H1 (cell line): ENCODE data around the gene LYPD3. TPM values are rescaled to one million over a fixed set of nuclear protein-coding genes. Genes with fewer than 3 reads are reported as not detected.

Experiments used
- CTCF ChIA-PET: fragments of 300-600 bp; sonication (Branson Sonifier 250); formaldehyde crosslinking; loops from one replicate; lab custom pipeline; 2021; ENCODE audit not compliant: partially characterized antibody; lab: Charles Lee
- POLR2A ChIA-PET: fragments of 300-600 bp; sonication (Branson Sonifier 250); formaldehyde crosslinking; loops from one replicate; lab custom pipeline; 2021; ENCODE audit warnings: inconsistent platforms; ENCODE audit not compliant: partially characterized antibody; lab: Charles Lee
- DNase-seq, 2 experiments: peaks; one replicate each; pipeline versions ENCODE4 v3.0.0 to v3.0.0-alpha.2; 2010 to 2022; ENCODE audit warnings: low spot score in 2 of 2, low read depth in 1 of 2, mixed read lengths in 1 of 2
- FAIRE-seq: peaks from 2 replicates; lab custom pipeline; 2011; peaks lifted over from hg19 to GRCh38; lab: Jason Lieb, UNC
- H2AFZ ChIP-seq: 2 replicates; pipeline ENCODE4 v1.8.1; 2012; ENCODE audit warnings: low read length, inconsistent platforms
- H2AK5ac ChIP-seq: 2 replicates; pipeline ENCODE4 v1.6.1; 2013; ENCODE audit warnings: low read depth, low read length
- H2BK120ac ChIP-seq: replicated peaks from 2 replicates; pipeline ENCODE3; 2013; ENCODE audit warnings: low read depth, low read length, inconsistent platforms
- H2BK12ac ChIP-seq: 2 replicates; pipeline ENCODE4 v1.6.1; 2013; ENCODE audit warnings: low read depth, low read length
- H2BK15ac ChIP-seq: 2 replicates; pipeline ENCODE4 v1.6.1; 2013; ENCODE audit warnings: low read length
- H2BK20ac ChIP-seq: 2 replicates; pipeline ENCODE4 v1.6.1; 2013; ENCODE audit warnings: low read length
- H2BK5ac ChIP-seq: 2 replicates; pipeline ENCODE4 v1.6.1; 2013; ENCODE audit warnings: low read depth, low read length
- H3K14ac ChIP-seq: 2 replicates; pipeline ENCODE4 v1.6.1; 2013; ENCODE audit warnings: inconsistent platforms; ENCODE audit not compliant: insufficient read length
- H3K18ac ChIP-seq: 2 replicates; pipeline ENCODE4 v1.6.1; 2013; ENCODE audit warnings: low read length; ENCODE audit errors: extremely low read depth
- H3K23ac ChIP-seq: 2 replicates; pipeline ENCODE4 v1.6.1; 2013; ENCODE audit warnings: inconsistent platforms; ENCODE audit not compliant: insufficient read length
- H3K23me2 ChIP-seq: 2 replicates; pipeline ENCODE4 v1.6.1; 2013; ENCODE audit warnings: low read depth, low read length
- H3K27ac ChIP-seq: 2 replicates; pipeline ENCODE4 v1.6.1; 2011; ENCODE audit warnings: low read depth, low read length, inconsistent platforms
- H3K27me3 ChIP-seq, 4 experiments: replicated peaks in 1 of 4; 1 replicate in 1 of 4; 2 replicates in 3 of 4; pipeline versions ENCODE4 v1.6.1 to v1.8.1; 2011 to 2013; ENCODE audit warnings: low read length in 3 of 4, mild to moderate bottlenecking in 3 of 4, inconsistent platforms in 2 of 4, mixed read lengths in 2 of 4, moderate library complexity in 1 of 4; ENCODE audit not compliant: control insufficient read depth in 3 of 4, insufficient read depth in 3 of 4; ENCODE audit errors: extremely low read depth in 1 of 4
- H3K36me3 ChIP-seq, 4 experiments: 2 replicates each; pipeline versions ENCODE4 v1.6.1 to v1.8.1; 2011 to 2013; ENCODE audit warnings: mild to moderate bottlenecking in 4 of 4, low read length in 3 of 4, moderate library complexity in 2 of 4, control low read depth in 1 of 4, inconsistent platforms in 1 of 4; ENCODE audit not compliant: insufficient read depth in 4 of 4, control insufficient read depth in 2 of 4
- H3K4ac ChIP-seq: replicated peaks from 2 replicates; pipeline ENCODE3; 2013; ENCODE audit warnings: low read length, low read depth, mixed read lengths, inconsistent platforms; ENCODE audit not compliant: insufficient read length
- H3K4me1 ChIP-seq, 4 experiments: replicated peaks in 1 of 4; 1 replicate in 1 of 4; 2 replicates in 3 of 4; pipeline versions ENCODE4 v1.6.1 to v1.8.1; 2011 to 2013; ENCODE audit warnings: low read length in 3 of 4, inconsistent platforms in 2 of 4, mixed read lengths in 1 of 4; ENCODE audit not compliant: insufficient read depth in 4 of 4, control insufficient read depth in 3 of 4
- H3K4me2 ChIP-seq, 2 experiments: 2 replicates each; pipeline versions ENCODE4 v1.6.1 to v1.8.1; 2011 to 2013; ENCODE audit warnings: low read depth in 2 of 2, low read length in 2 of 2, control low read depth in 1 of 2, inconsistent platforms in 1 of 2, mild to moderate bottlenecking in 1 of 2; ENCODE audit not compliant: insufficient read depth in 1 of 2
- H3K4me3 ChIP-seq, 4 experiments: fragments of 200-600, 300-600 bp in 1 of 4; sonication (generic), shearing (Covaris generic), sonication (Bioruptor Twin) in 1 of 4; 2 replicates each; pipeline versions ENCODE4 v1.5.1 to v1.8.1; 2011 to 2016; ENCODE audit warnings: low read length in 4 of 4, low read depth in 3 of 4, control low read depth in 2 of 4, inconsistent platforms in 2 of 4, mild to moderate bottlenecking in 2 of 4, mixed read lengths in 1 of 4, moderate library complexity in 1 of 4; ENCODE audit not compliant: insufficient read depth in 2 of 4; ENCODE audit errors: extremely low read depth in 1 of 4
- H3K56ac ChIP-seq: replicated peaks from 2 replicates; pipeline ENCODE3; 2013; ENCODE audit warnings: low read depth, mild to moderate bottlenecking, mixed read lengths, low read length, inconsistent platforms; ENCODE audit not compliant: insufficient read length
- H3K79me1 ChIP-seq: 2 replicates; pipeline ENCODE4 v1.6.1; 2013; ENCODE audit warnings: low read depth, low read length, control low read depth
- H3K79me2 ChIP-seq, 2 experiments: 2 replicates each; pipeline versions ENCODE4 v1.6.1 to v1.8.1; 2012 to 2013; ENCODE audit warnings: low read length in 2 of 2, mild to moderate bottlenecking in 2 of 2, inconsistent platforms in 1 of 2; ENCODE audit not compliant: insufficient read depth in 2 of 2, control insufficient read depth in 1 of 2
- H3K9ac ChIP-seq, 4 experiments: replicated peaks in 1 of 4; 1 replicate in 1 of 4; 2 replicates in 3 of 4; pipeline versions ENCODE4 v1.6.1 to v1.8.1; 2011 to 2013; ENCODE audit warnings: low read depth in 3 of 4, low read length in 3 of 4, control low read depth in 2 of 4, mild to moderate bottlenecking in 2 of 4, moderate library complexity in 2 of 4, inconsistent platforms in 1 of 4; ENCODE audit errors: extremely low read depth in 1 of 4
- H3K9me3 ChIP-seq, 2 experiments: 2 replicates each; pipeline versions ENCODE4 v1.6.1 to v1.8.1; 2012 to 2013; ENCODE audit warnings: mild to moderate bottlenecking in 2 of 2, moderate library complexity in 2 of 2, control low read depth in 1 of 2, inconsistent platforms in 1 of 2, low read depth in 1 of 2, low read length in 1 of 2, mixed read lengths in 1 of 2; ENCODE audit not compliant: insufficient read depth in 2 of 2
- H4K20me1 ChIP-seq, 2 experiments: replicated peaks in 1 of 2; 2 replicates each; pipeline versions ENCODE3 to v1.8.1; 2011 to 2013; ENCODE audit warnings: inconsistent platforms in 2 of 2, low read length in 2 of 2, mild to moderate bottlenecking in 1 of 2; ENCODE audit not compliant: insufficient read depth in 2 of 2, control insufficient read depth in 1 of 2
- H4K5ac ChIP-seq: 2 replicates; pipeline ENCODE4 v1.6.1; 2013; ENCODE audit warnings: low read length, low read depth, mixed read lengths, inconsistent platforms; ENCODE audit not compliant: insufficient read length
- H4K8ac ChIP-seq: 2 replicates; pipeline ENCODE4 v1.8.0; 2013; ENCODE audit warnings: mild to moderate bottlenecking, moderate library complexity, low read length, inconsistent platforms; ENCODE audit not compliant: insufficient read depth; ENCODE audit errors: extremely low read depth
- H4K91ac ChIP-seq: replicated peaks from 2 replicates; pipeline ENCODE3; 2013; ENCODE audit warnings: low read length, mixed read lengths, inconsistent platforms; ENCODE audit not compliant: insufficient read length
- CBX8 ChIP-seq: fragments of 300-800, 300-1000 bp; sonication (generic); IDR thresholded peaks from 2 replicates; pipeline ENCODE4 v1.7.1; 2016; ENCODE audit warnings: low read depth, low read length, borderline replicate concordance
- CEBPB ChIP-seq: IDR thresholded peaks from 2 replicates; pipeline ENCODE4 v1.6.1; 2012; ENCODE audit warnings: low read depth, low read length
- RBBP5 ChIP-seq: IDR thresholded peaks from 2 replicates; pipeline ENCODE4 v1.7.1; 2012; ENCODE audit warnings: low read depth, mild to moderate bottlenecking, inconsistent platforms, low read length, moderate library complexity, borderline replicate concordance
- SIRT6 ChIP-seq: IDR thresholded peaks from one replicate; pipeline ENCODE4 v1.7.1; 2012; ENCODE audit warnings: low read length, inconsistent platforms
- SIX5 ChIP-seq: IDR thresholded peaks from 2 replicates; pipeline ENCODE4 v1.6.1; 2011; ENCODE audit warnings: mild to moderate bottlenecking, low read depth, low read length
- SP4 ChIP-seq: IDR thresholded peaks from 2 replicates; pipeline ENCODE4 v1.6.1; 2012; ENCODE audit warnings: low read length, inconsistent platforms
- SRF ChIP-seq: IDR thresholded peaks from 2 replicates; pipeline ENCODE4 v1.6.1; 2011; ENCODE audit warnings: mild to moderate bottlenecking, low read depth, low read length, moderate library complexity
- TAF7 ChIP-seq: optimal IDR thresholded peaks from 2 replicates; pipeline ENCODE3; 2011; ENCODE audit warnings: low read depth, mild to moderate bottlenecking, inconsistent platforms, low read length, moderate library complexity, borderline replicate concordance
- TBP ChIP-seq: IDR thresholded peaks from 2 replicates; pipeline ENCODE4 v1.6.1; 2011; ENCODE audit warnings: low read depth, low read length, improper control_type of control experiment
- WGBS, 2 experiments: shearing (Covaris generic) in 1 of 2; methylation state at CpG; one replicate each; pipeline versions ENCODE4 v1.1.6 to v1.1.7; 2013 to 2015; ENCODE audit warnings: low lambda C conversion rate in 2 of 2, mixed read lengths in 2 of 2, inconsistent platforms in 1 of 2, low coverage in 1 of 2, missing lambda C conversion rate in 1 of 2; ENCODE audit not compliant: insufficient replicate concordance in 2 of 2, insufficient coverage in 1 of 2, insufficient read length in 1 of 2; ENCODE audit errors: extremely low coverage in 1 of 2, missing lambda C conversion rate in 1 of 2; 5-methylcytosine and 5-hydroxymethylcytosine counted together
- polyA plus RNA-seq, 7 experiments: library from polyadenylated mRNA; depleted of rRNA in 3 of 7; stranded (reverse) in 5 of 7; unstranded in 2 of 7; fragments of >200 nt in 5 of 7; fragments of 200-250 nt in 2 of 7; gene quantifications; 1 replicate in 5 of 7; 2 replicates in 1 of 7; 4 replicates in 1 of 7; pipeline versions ENCODE4 v1.2.1 to v1.2.3, GENCODE V29; 2011 to 2013; ENCODE audit warnings: missing spikeins in 2 of 7, mixed read lengths in 2 of 7
- total RNA-seq: library from RNA; stranded (reverse); fragmentation: NEBNext Ultra II Directional; extraction: Animal tissue kit (Norgen Biotek cat#: 25700); gene quantifications from 2 replicates; pipeline ENCODE4 v1.2.1, GENCODE V29; 2021

Gene LYPD3
- total and polyA plus RNA-seq, 2 of the 8 experiments (the other 6 are each of a cell fraction or from before 2014, with no cell fraction given) = 4.1 to 16.4 TPM

DNA sequence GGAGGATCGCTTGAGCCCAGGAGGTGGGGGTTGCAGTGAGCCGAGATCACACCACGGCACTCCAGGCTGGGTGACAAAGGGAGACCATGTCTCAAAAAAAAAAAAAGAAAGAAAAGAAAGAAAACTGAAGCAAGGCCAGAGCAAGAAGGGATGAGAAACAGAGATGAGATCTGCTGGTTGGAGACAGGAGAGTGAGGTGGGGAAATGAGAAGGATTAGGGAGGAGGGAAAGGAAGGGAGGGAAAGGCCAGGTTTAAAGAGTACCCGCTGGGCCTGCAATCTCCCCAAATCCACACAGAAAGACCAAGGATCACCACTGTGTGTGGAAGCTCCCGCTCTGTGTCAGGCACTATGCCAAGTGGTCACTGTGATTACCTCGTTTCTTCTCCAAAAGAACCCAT is 16.3 kb upstream of the LYPD3 start:
- Histone ChIP-seq H3K4me3 (no peak overlapping the region), H4K5ac (no peak overlapping the region), H3K4me1 (no peaks in the 10 kb centered on the region), H2AK5ac (no peak overlapping the region), H3K18ac (no peak overlapping the region), H2AFZ (no peak overlapping the region), H3K79me2 (no peaks in the 10 kb centered on the region), H4K91ac (no peak overlapping the region), H2BK5ac (no peak overlapping the region), H2BK120ac (no peak overlapping the region), H3K27me3 (no peaks in the 10 kb centered on the region), H3K36me3 (no peaks in the 10 kb centered on the region), H3K4ac (no peak overlapping the region), H3K4me2 (no peak overlapping the region), H3K23ac (no peak overlapping the region), H2BK15ac (no peak overlapping the region), H4K20me1 (no peaks in the 10 kb centered on the region)
- FAIRE-seq (no peak), DNase-seq (no peak)
- 88% methylated on average over 4 of the region's 6 CpGs; no CpG with 5 or more reads in 1 of the 2 experiments for WGBS, 2 experiments
- TF ChIP-seq SIRT6 (no peak), SP4 (no peak), CBX8 (no peak), TBP (no peak), RBBP5 (no peak), TAF7 (no peak), SRF (no peak), SIX5 (no peak), CEBPB (no peak)
- TF ChIP-seq, all 59 proteins: peak for 0
- Histone ChIP-seq H3K9me3 (no peaks in the 10 kb centered on the region), H3K79me1 (no peaks in the 10 kb centered on the region), H3K56ac (no peak overlapping the region), H3K14ac (no peak overlapping the region), H3K9ac (no peak overlapping the region), H3K27ac (no peak overlapping the region), H2BK12ac (no peak overlapping the region), H4K8ac (no peak overlapping the region), H3K23me2 (no peaks in the 10 kb centered on the region), H2BK20ac (no peak overlapping the region)
- POLR2A ChIA-PET = interaction anchor here (1.1 kb wide), 1 partner anchor 14 kb away, joined by 3 read pairs; no protein-coding TSS in a partner anchor
- CTCF ChIA-PET = interaction anchor here (1.1 to 2.6 kb wide), 2 partner anchors 35 to 38 kb away, joined by 3 to 9 read pairs; no protein-coding TSS in a partner anchor
